ENCODE results near the gene TMEM255B.

The TMEM255B gene

GRCh38 chr13:113809934-113810333 lies 50.9 kb downstream of the TMEM255B start:
- TF ChIP-seq EZH2 (optimal IDR thresholded peaks at IDR 0.05; ENCODE audit: low read depth, low read length) = no peak
- no peak for TF ChIP-seq EZH2phosphoT487 (IDR thresholded peaks at IDR 0.05; ENCODE audit: low read length)
- TF ChIP-seq, protein P1, sequence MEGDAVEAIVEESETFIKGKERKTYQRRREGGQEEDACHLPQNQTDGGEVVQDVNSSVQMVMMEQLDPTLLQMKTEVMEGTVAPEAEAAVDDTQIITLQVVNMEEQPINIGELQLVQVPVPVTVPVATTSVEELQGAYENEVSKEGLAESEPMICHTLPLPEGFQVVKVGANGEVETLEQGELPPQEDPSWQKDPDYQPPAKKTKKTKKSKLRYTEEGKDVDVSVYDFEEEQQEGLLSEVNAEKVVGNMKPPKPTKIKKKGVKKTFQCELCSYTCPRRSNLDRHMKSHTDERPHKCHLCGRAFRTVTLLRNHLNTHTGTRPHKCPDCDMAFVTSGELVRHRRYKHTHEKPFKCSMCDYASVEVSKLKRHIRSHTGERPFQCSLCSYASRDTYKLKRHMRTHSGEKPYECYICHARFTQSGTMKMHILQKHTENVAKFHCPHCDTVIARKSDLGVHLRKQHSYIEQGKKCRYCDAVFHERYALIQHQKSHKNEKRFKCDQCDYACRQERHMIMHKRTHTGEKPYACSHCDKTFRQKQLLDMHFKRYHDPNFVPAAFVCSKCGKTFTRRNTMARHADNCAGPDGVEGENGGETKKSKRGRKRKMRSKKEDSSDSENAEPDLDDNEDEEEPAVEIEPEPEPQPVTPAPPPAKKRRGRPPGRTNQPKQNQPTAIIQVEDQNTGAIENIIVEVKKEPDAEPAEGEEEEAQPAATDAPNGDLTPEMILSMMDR (IDR thresholded peaks at IDR 0.05; ENCODE audit: low read length) = no peak
- no peak overlapping the region for H2AFZ ChIP-seq (ENCODE audit: low read length)
- no peaks in the 10 kb centered on the region for H3K9me2 ChIP-seq (replicated peaks; ENCODE audit: insufficient read depth, low read length)
- no peaks in the 10 kb centered on the region for H3K36me3 ChIP-seq (replicated peaks; ENCODE audit: insufficient read depth, low read length)
- H3K79me2 ChIP-seq (ENCODE audit: low read length) = no peaks in the 10 kb centered on the region
- H3K4me3 ChIP-seq (ENCODE audit: low read length) = no peak overlapping the region
- 0 out of 2 replicates have a peak, but pooled peaks cover 4% of the 10 kb centered on the region for H3K4me1 ChIP-seq (ENCODE audit: low read length)
- H3F3A ChIP-seq (ENCODE audit: insufficient read depth, low read length) = no peaks in the 10 kb centered on the region
- H4K20me1 ChIP-seq (ENCODE audit: insufficient read depth, low read length) = no peaks in the 10 kb centered on the region
- no peaks in the 10 kb centered on the region for H3K9me3 ChIP-seq (replicated peaks; ENCODE audit: insufficient read depth, low read length)
- no peak for DNase-seq
- no peak overlapping the region for H3K27ac ChIP-seq (ENCODE audit: low read length)
- no peaks in the 10 kb centered on the region for H3K27me3 ChIP-seq (replicated peaks; ENCODE audit: insufficient read depth, low read length)
- H3K9ac ChIP-seq (ENCODE audit: low read length) = no peak overlapping the region
- H3K4me2 ChIP-seq (ENCODE audit: low read depth, low read length) = no peak overlapping the region

DNA sequence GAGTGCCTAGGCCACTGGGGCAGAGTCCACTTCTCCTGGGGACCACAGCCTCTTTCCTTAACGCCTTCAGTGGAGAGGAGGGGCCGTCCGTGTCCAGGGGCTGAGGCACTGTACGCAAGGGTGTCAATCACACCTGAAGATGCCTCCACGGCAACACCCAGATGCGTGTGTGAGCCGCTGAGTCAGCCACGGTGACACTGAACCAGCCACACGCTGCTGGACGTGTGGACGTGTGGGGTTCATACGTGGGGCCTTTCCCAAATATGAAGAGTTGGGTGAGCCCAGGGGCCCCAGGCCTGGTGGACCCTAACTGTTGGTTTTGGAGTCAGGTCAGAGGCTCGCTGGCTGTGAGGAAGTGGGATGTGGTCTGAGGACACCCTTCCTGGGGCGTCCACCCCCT lies 51.6 kb downstream of the TMEM255B start:
- no peaks in the 10 kb centered on the region for H3K27me3 ChIP-seq (replicated peaks; ENCODE audit: insufficient read depth, low read length)
- DNase-seq = no peak
- no peaks in the 10 kb centered on the region for H3K9me2 ChIP-seq (replicated peaks; ENCODE audit: insufficient read depth, low read length)
- TF ChIP-seq, protein P1 (IDR thresholded peaks at IDR 0.05; ENCODE audit: low read length) = no peak
- no peak for TF ChIP-seq EZH2phosphoT487 (IDR thresholded peaks at IDR 0.05; ENCODE audit: low read length)
- TF ChIP-seq EZH2 (optimal IDR thresholded peaks at IDR 0.05; ENCODE audit: low read depth, low read length) = no peak
- no peak overlapping the region for H3K4me2 ChIP-seq (ENCODE audit: low read depth, low read length)
- H3K36me3 ChIP-seq (replicated peaks; ENCODE audit: insufficient read depth, low read length) = no peaks in the 10 kb centered on the region
- H3K4me3 ChIP-seq (ENCODE audit: low read length) = no peak overlapping the region
- no peaks in the 10 kb centered on the region for H3K9me3 ChIP-seq (replicated peaks; ENCODE audit: insufficient read depth, low read length)
- no peak overlapping the region for H2AFZ ChIP-seq (ENCODE audit: low read length)
- 0 out of 2 replicates have a peak, but pooled peaks cover 4% of the 10 kb centered on the region for H3K4me1 ChIP-seq (ENCODE audit: low read length)
- H3K79me2 ChIP-seq (ENCODE audit: low read length) = no peaks in the 10 kb centered on the region
- H4K20me1 ChIP-seq (ENCODE audit: insufficient read depth, low read length) = no peaks in the 10 kb centered on the region
- H3K9ac ChIP-seq (ENCODE audit: low read length) = no peak overlapping the region
- no peak overlapping the region for H3K27ac ChIP-seq (ENCODE audit: low read length)
- H3F3A ChIP-seq (ENCODE audit: insufficient read depth, low read length) = no peaks in the 10 kb centered on the region

GRCh38 chr13:113811081-113811928 lies 52.3 kb downstream of the TMEM255B start:
- no peak for TF ChIP-seq EZH2phosphoT487 (IDR thresholded peaks at IDR 0.05; ENCODE audit: low read length)

More at GRCh38 chr13:113811081-113811928, 52.3 kb downstream of the TMEM255B start:
- Histone ChIP-seq H3K9me2 (replicated peaks; ENCODE audit: insufficient read depth, low read length) (no peaks in the 10 kb centered on the region), H3K36me3 (replicated peaks; ENCODE audit: insufficient read depth, low read length) (no peaks in the 10 kb centered on the region), H3K27ac (ENCODE audit: low read length) (no peak overlapping the region), H3K79me2 (ENCODE audit: low read length) (no peaks in the 10 kb centered on the region), H3K27me3 (replicated peaks; ENCODE audit: insufficient read depth, low read length) (no peaks in the 10 kb centered on the region), H3F3A (ENCODE audit: insufficient read depth, low read length) (no peaks in the 10 kb centered on the region), H3K9ac (ENCODE audit: low read length) (no peak overlapping the region), H3K4me1 (ENCODE audit: low read length) (0 out of 2 replicates have a peak, but pooled peaks cover 4% of the 10 kb centered on the region), H3K4me3 (ENCODE audit: low read length) (no peak overlapping the region), H3K4me2 (ENCODE audit: low read depth, low read length) (no peak overlapping the region), H3K9me3 (replicated peaks; ENCODE audit: insufficient read depth, low read length) (no peaks in the 10 kb centered on the region), H2AFZ (ENCODE audit: low read length) (no peak overlapping the region), H4K20me1 (ENCODE audit: insufficient read depth, low read length) (no peaks in the 10 kb centered on the region)
- DNase-seq = no peak
